HG03103 (cell line): ENCODE data around the gene KCTD21.
A peak's percentile ranks its signal among the peaks of the same experiment; 100 is the strongest.

Experiments used
- ATAC-seq: cut with Tn5 transposase; IDR thresholded peaks from one replicate; pipeline ENCODE4 v1.9.1; 2021; ENCODE audit warnings: low read depth; ENCODE audit not compliant: unreplicated experiment

The KCTD21 gene

DNA sequence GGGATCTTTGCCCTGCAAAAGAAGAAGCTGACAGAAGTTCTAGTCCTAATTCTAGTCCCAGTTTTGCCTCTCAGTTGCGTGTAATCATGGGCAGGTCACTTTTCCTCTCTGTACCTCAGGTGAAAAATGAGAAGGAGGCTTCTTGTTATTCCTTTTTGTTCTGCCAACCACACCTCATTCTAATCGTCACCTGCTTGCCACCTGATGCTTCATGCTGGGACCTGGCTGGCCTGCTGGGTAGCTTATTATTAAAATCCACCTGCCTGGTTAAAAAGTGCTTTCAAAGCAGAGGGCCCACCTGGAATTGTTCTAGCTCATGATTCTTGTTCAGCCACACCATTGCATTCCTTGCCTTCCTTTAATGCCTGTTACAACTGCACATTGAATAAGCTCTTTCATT, 40.6 kb downstream of the KCTD21 start:
- ATAC-seq, result no peak

DNA sequence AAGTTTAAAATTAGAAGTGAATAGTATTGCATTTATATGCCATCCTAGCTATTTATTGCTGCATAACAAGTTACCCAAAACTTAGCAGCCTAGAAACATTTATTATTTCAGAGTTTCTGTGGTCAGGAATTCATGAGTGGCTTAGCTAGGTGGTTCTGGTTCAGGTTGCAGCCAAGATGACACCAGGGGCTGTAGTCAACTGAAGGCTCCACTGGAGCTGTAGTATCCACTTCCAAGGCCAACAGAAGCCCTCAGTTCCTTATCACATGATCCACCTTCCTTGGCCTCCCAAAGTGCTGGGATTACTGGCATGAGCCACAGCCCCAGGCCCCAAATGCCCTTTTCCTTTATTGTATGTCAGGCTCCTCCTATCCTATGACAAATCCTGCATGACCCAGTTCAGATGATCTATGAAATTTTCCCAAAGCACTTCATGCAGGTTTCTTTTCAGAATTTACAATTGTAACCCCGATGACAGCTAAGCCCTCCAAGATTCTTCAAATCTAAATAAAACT, 42.9 kb downstream of the KCTD21 start:
- ATAC-seq, result no peak

DNA sequence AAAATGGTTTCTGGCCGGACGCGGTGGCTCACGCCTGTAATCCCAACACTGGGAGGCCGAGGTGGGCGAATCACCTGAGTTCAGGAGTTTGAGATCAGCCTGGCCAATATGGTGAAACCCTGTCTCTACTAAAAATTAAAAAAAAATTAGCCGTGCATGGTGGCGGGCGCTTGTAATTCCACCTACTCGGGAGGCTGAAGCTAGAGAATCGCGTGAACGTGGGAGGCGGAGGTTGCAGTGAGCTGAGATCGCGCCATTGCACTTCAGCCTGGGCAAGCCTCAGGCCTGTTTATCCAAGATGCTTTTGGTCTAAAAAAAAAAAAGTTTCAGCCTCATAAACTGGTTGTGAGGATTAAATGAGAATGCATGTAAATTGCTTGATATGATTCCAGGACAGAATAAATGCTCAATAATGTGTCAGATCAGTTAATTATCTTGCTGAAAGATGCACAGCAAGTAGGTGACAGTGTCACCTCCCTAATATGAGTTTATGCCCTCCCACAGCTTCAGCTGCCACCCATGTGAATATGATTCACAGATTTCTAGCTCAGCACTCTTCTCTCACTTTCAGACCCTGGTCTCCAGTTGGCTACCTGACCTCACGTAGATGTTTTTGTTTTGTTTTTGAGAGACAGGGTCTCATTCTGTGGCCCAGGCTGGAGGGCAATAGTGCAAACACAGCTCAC, 47.9 kb downstream of the KCTD21 start:
- no peak for ATAC-seq

DNA sequence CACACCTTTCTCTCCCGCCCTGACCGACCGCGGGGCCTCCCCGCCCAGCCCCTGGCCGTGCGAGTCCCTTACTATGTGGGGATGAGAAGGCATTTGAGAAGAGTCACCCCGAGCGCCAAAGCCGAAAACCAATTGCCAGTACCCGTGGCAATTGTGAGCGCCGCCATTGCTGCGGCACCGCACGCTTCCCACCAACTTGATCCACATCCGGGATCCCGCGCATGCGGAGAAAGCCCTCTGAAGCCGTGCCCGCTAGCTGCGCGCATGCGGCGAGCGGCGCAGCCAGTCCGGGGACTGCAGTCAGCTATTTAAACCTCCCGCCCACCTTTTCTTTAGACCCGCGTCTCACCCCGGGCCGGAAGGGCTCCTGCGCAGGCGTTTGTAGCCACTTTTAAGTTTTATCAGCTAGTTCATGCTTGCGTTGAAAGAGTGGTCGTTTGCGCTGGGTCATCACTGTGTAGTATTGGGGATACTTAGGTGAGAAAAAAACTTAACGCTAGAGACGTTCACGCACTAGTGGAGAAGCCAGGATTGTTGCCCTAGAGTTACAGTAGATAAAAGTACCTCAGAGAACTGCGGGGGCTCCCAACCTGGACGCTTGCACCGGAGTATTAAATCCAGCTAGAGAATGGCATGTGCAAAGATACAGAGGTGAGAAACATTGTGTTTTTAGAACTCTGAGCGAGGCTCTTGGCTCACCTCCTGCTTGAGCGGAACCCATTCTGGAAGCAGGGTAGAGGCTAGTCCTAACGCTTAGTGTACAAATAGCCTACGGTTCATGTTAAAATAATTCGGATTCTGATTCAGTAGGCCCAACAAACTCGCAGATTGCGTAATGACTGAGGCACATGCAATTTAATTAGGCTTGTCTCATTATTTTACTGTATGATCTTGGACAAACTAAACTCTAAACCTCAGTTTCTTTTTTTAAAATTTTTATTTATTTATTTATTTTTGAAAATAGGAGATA, 48.7 kb downstream of the KCTD21 start, which contains the start of gene ALG8:
TSS of gene ALG8 (minus strand) at position 205 of the 970 bp plus-strand sequence. CDS start at position 167, 38 bp downstream.
- ATAC-seq, result peak; percentile 92

DNA sequence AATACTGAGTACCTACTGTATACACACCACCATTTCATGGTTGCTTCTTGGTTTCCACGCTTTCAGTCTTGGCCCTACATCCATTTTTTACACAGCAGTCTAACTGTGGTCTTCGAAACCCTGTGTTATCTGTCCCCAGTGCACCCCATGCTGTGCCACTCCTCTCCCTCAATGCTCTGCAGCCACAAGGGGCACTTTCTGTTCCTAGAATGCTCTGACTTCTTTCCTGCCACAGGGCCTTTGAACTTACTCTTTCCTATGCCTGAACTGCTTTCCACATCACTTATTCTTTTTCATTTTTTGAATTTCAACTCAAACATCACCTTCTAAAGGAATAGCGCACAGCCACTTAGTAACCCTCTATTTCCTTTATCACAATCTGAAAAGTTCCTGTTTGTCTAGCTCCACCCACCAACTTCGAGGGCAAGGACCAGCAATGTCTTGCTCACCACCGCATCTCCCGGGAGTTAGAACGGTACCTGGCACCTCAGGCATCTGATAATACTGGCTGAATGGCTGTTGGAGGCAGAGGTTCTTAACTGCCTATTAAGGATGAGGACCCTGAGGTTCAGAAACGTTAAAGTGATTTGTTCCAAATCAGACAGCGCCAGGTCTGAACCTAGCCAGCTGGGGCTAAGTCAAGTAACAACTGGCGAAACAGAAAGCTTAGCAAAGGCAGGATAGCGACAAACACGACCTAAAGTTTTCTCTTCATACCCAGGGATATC, 49.6 kb downstream of the KCTD21 start:
- peak; percentile 19 for ATAC-seq

DNA sequence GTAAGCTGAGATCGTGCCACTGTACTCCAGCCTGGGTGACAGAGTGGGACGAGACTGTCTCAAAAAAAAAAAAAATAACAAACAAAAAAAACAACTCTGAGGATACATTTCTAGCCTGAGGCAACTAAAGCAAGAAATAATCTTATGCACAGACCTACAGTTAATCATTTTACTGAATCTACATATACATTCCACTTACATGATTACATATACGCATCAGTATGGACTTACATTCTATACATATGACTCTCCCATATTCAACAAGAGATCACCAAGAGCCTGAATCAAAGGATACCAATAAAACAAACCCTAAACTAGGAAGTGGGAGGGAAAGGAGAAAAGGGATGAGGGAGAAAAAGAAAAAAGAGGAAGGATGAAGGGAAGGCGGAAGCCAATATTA, 50.1 kb downstream of the KCTD21 start:
- ATAC-seq, result no peak

DNA sequence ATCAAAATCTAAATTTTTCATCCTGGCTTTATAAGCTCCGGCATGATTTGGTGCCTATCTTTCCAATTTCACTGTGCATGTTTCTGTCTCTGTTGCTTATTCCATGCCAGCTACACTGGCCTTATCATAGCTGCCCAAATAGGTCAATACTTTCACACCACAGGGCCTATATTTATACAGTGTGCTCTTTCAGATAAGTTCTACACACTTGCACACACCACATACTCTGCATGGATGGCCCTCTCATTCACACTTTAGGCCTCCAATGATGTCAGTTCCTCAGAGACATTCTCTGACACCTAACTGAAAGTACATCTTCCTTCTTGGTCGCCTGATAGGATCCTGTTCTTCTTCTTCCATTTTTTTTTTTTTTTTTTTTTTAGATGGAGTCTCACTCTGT, 56.0 kb downstream of the KCTD21 start:
- ATAC-seq, result no peak

DNA sequence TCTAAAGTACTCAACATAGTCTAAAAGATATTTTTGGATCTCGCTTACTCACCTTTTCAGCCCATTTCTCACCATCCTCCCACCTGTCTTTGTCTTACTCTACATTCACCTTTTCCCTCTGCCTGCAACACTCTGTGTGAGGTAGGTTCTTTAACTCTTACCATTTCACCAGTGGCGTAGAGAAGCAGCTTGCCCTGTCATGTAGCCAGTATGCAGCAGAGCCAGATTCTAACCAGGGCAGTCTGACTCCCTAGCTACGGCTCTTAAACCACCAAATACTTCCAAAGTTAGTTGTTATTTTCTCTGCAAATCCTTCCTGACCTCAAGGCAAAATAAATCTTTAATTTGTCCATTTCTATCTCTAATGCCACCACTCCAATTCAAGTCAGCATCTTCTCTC, 56.5 kb downstream of the KCTD21 start:
- no peak for ATAC-seq

DNA sequence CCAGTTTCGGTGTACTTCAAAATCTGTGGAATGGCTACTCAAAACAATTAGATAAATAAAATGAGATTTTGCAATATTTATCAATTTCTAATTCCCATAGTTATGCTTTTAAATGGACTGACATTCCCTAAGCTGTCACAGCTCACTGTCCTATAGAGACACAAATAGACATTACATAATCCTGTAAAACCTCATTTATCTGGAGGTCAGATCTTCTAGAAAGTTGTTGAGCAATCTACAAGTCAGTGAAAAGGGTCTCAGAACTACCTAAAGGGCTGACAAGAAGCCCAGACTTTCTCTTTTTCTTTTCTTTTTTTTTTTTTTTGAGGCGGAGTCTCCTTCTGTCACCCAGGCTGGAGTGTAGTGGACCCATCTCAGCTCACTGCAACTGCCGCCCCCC, 61.0 kb downstream of the KCTD21 start:
- no peak for ATAC-seq
